ENCODE results near the gene ASAP2. TPM values are rescaled to one million over a fixed set of nuclear protein-coding genes. Genes with fewer than 3 reads are reported as not detected.

ASAP2 gene
- total and polyA plus RNA-seq, 2 donors (not counting 1 experiment from before 2014, with no cell fraction given): 0.04 TPM; not detected in 1

- no peak for ATAC-seq (ENCODE audit: low read depth)
- intact Hi-C loops (cut with micrococcal nuclease): no loop called here
- Histone ChIP-seq H4K20me1 (ENCODE audit: control insufficient read depth, insufficient read depth, low read length, poor library complexity, severe bottlenecking) (no peaks in the 10 kb centered on the region), H3K4me2 (replicated peaks; ENCODE audit: low read depth, low read length, poor library complexity, severe bottlenecking) (no peak overlapping the region), H3K27ac (ENCODE audit: low read length in 2 of 2) (no peak overlapping the region), H3K4me1 (ENCODE audit: control insufficient read depth in 2 of 2, insufficient read depth in 2 of 2, low read length in 2 of 2) (peaks cover 6 to 9% of the 10 kb centered on the region in 2 donors), H3K36me3 (replicated peaks in 1 of 2; ENCODE audit: control extremely low read depth in 1 of 2, control insufficient read depth in 1 of 2, extremely low read depth in 1 of 2, insufficient read depth in 2 of 2, low read length in 1 of 2) (no peaks in the 10 kb centered on the region), H3K79me2 (ENCODE audit: control insufficient read depth, insufficient read depth, low read length) (no peaks in the 10 kb centered on the region), H3K4me3 (ENCODE audit: control extremely low read depth in 1 of 5, extremely low read depth in 1 of 5, insufficient read depth in 1 of 5, low read depth in 2 of 5, low read length in 4 of 5) (no peak overlapping the region), H2AFZ (ENCODE audit: insufficient read depth, low read depth, low read length, poor library complexity, severe bottlenecking) (no peak overlapping the region), H3K9me3 (ENCODE audit: control extremely low read depth in 1 of 3, control insufficient read depth in 2 of 3, insufficient read depth in 1 of 3, low read length in 2 of 3) (peaks cover 0 to 6% (median 0%) of the 10 kb centered on the region in 3 donors), H3K27me3 (replicated peaks in 1 of 4; ENCODE audit: control extremely low read depth in 1 of 4, control insufficient read depth in 3 of 4, insufficient read depth in 4 of 4, low read length in 3 of 4) (no peaks in the 10 kb centered on the region), H3K9ac (ENCODE audit: low read length) (no peak overlapping the region)
- ChIA-PET POLR2A (no interaction called here), CTCF (no interaction called here)
- Mint-ChIP-seq H3K4me1 (peaks cover 6% of the 10 kb centered on the region), H3K9me3 (ENCODE audit: insufficient read depth) (no peaks in the 10 kb centered on the region), H3K27ac (no peak overlapping the region), H3K4me3 (no peak overlapping the region), H3K27me3 (peaks cover 5% of the 10 kb centered on the region)
- no peak for DNase-seq
- WGBS (ENCODE audit: insufficient coverage): 97% methylated on average over 5 of the region's 8 CpGs
- no peak for TF ChIP-seq CTCF (IDR thresholded peaks at IDR 0.05)
These were observed 131.3 kb downstream of the ASAP2 start for GRCh38 chr2:9337901-9338300.

DNA sequence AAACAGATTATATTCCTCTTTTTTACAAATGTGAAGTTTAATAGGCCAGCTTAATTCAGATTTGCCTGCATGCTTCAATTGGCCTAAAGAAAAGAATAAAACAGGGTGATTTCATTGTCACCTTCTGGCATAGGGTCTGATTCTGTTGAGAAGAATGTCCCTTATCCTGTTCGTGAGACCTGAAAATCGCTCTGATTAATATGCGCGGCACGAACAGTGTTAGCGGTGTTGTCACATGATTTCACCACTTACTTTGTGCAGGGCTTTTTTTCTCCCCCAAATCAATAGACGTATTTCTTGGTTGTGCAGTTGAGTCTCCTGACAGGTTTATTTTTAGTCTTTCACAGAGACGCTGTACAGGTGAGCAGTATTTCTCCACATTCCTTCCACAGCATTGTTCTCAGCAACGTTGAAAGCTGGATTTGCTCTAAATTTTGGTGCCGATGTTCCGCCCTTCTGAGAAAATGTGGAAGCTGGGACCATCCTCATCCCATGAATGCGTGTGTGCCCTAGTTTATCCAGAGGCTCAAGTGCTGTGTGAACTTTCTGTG, 134.8 kb downstream of the ASAP2 start:
- H3K4me1 Mint-ChIP-seq: peaks cover 3% of the 10 kb centered on the region
- no peak overlapping the region for H3K27ac Mint-ChIP-seq
- Histone ChIP-seq H3K9ac (ENCODE audit: low read length) (no peak overlapping the region), H3K9me3 (ENCODE audit: control extremely low read depth in 1 of 3, control insufficient read depth in 2 of 3, insufficient read depth in 1 of 3, low read length in 2 of 3) (peaks cover 0 to 4% (median 0%) of the 10 kb centered on the region in 3 donors), H3K4me2 (replicated peaks; ENCODE audit: low read depth, low read length, poor library complexity, severe bottlenecking) (no peak overlapping the region), H3K4me1 (ENCODE audit: control insufficient read depth in 2 of 2, insufficient read depth in 2 of 2, low read length in 2 of 2) (peaks cover 4 to 7% of the 10 kb centered on the region in 2 donors), H3K79me2 (ENCODE audit: control insufficient read depth, insufficient read depth, low read length) (no peaks in the 10 kb centered on the region), H2AFZ (ENCODE audit: insufficient read depth, low read depth, low read length, poor library complexity, severe bottlenecking) (no peak overlapping the region), H3K4me3 (ENCODE audit: control extremely low read depth in 1 of 5, extremely low read depth in 1 of 5, insufficient read depth in 1 of 5, low read depth in 2 of 5, low read length in 4 of 5) (no peak overlapping the region), H3K27me3 (replicated peaks in 1 of 4; ENCODE audit: control extremely low read depth in 1 of 4, control insufficient read depth in 3 of 4, insufficient read depth in 4 of 4, low read length in 3 of 4) (no peaks in the 10 kb centered on the region), H4K20me1 (ENCODE audit: control insufficient read depth, insufficient read depth, low read length, poor library complexity, severe bottlenecking) (no peaks in the 10 kb centered on the region), H3K27ac (ENCODE audit: low read length in 2 of 2) (no peak overlapping the region), H3K36me3 (replicated peaks in 1 of 2; ENCODE audit: control extremely low read depth in 1 of 2, control insufficient read depth in 1 of 2, extremely low read depth in 1 of 2, insufficient read depth in 2 of 2, low read length in 1 of 2) (no peaks in the 10 kb centered on the region)
- H3K27me3 Mint-ChIP-seq: peaks cover 5% of the 10 kb centered on the region
- ATAC-seq (ENCODE audit: low read depth) (no peak), DNase-seq (no peak)
- ChIA-PET POLR2A (no interaction called here), CTCF (no interaction called here)
- intact Hi-C loops (cut with micrococcal nuclease): no loop called here
- no peak overlapping the region for H3K4me3 Mint-ChIP-seq
- no peaks in the 10 kb centered on the region for H3K9me3 Mint-ChIP-seq (ENCODE audit: insufficient read depth)
- TF ChIP-seq CTCF (IDR thresholded peaks at IDR 0.05): no peak
- TF ChIP-seq EZH2 (IDR thresholded peaks at IDR 0.05; ENCODE audit: borderline replicate concordance, insufficient read depth, low read depth, low read length, poor library complexity, severe bottlenecking): no peak
- WGBS (ENCODE audit: insufficient coverage): 97% methylated on average over 10 of the region's 12 CpGs
